Fibroblast of lung (primary cell): ENCODE measurements around the gene IL2RA.

Experiments
- CTCF ChIP-seq, 2 donors: IDR thresholded peaks in 1 of 2; conservative IDR thresholded peaks in 1 of 2; 1 replicate in 1 of 2; 2 replicates in 1 of 2; pipeline ENCODE4 v1.5.1; 2011 to 2012; ENCODE audit warnings: low read length in 2 of 2, control low read depth in 1 of 2, inconsistent platforms in 1 of 2, low read depth in 1 of 2, mild to moderate bottlenecking in 1 of 2
- EZH2 ChIP-seq: IDR thresholded peaks from 2 replicates; pipeline ENCODE4 v1.5.1; 2012; ENCODE audit warnings: low read length, control low read depth, mild to moderate bottlenecking; ENCODE audit errors: missing control alignments

- no peak for TF ChIP-seq CTCF (conservative IDR thresholded peaks at IDR 0.05 in 1 of 2, IDR thresholded peaks at IDR 0.05 in 1 of 2; ENCODE audit: low read depth in 1 of 2, low read length in 2 of 2)
- TF ChIP-seq EZH2 = no peak
These were observed 98.6 kb downstream of the IL2RA start for GRCh38 chr10:5963591-5963990.
